GM21360 (cell line): ENCODE results near the gene ADAP1.

ENCODE experiments used
- ATAC-seq: cut with Tn5 transposase; IDR thresholded peaks from one replicate; pipeline ENCODE4 v1.9.1; 2021; ENCODE audit warnings: mild to moderate bottlenecking, moderate library complexity; ENCODE audit not compliant: unreplicated experiment

Gene ADAP1

GRCh38 chr7:869348-869747 is 85.1 kb downstream of the ADAP1 start:
- ATAC-seq: no peak

- no peak for ATAC-seq
Measured at GRCh38 chr7:868189-868486, 86.3 kb downstream of the ADAP1 start.

GRCh38 chr7:867406-868188 is 86.9 kb downstream of the ADAP1 start:
- no peak for ATAC-seq

GRCh38 chr7:867001-867405 is 87.5 kb downstream of the ADAP1 start:
- no peak for ATAC-seq

- no peak for ATAC-seq
Measured at GRCh38 chr7:865921-866320, 88.6 kb downstream of the ADAP1 start.

GRCh38 chr7:863106-863505 is 91.4 kb downstream of the ADAP1 start:
- no peak for ATAC-seq

GRCh38 chr7:862157-862556 is 92.3 kb downstream of the ADAP1 start:
- ATAC-seq: no peak

- no peak for ATAC-seq
Measured at GRCh38 chr7:861222-861621, 93.3 kb downstream of the ADAP1 start.

GRCh38 chr7:860149-860548 is 94.3 kb downstream of the ADAP1 start:
- no peak for ATAC-seq

GRCh38 chr7:859359-860030 is 95.0 kb downstream of the ADAP1 start:
- no peak for ATAC-seq

- no peak for ATAC-seq
Measured at GRCh38 chr7:857661-858060, 96.8 kb downstream of the ADAP1 start.

- no peak for ATAC-seq
Measured at GRCh38 chr7:856444-857095, 97.9 kb downstream of the ADAP1 start.

- no peak for ATAC-seq
Measured at GRCh38 chr7:855686-856369, 98.7 kb downstream of the ADAP1 start.

GRCh38 chr7:854118-854775 is 100.2 kb downstream of the ADAP1 start:
- ATAC-seq: no peak

GRCh38 chr7:853366-854117 is 100.9 kb downstream of the ADAP1 start:
- ATAC-seq: no peak

GRCh38 chr7:851204-851603 is 103.3 kb downstream of the ADAP1 start:
- no peak for ATAC-seq

- no peak for ATAC-seq
Measured at GRCh38 chr7:849781-850180, 104.7 kb downstream of the ADAP1 start.

GRCh38 chr7:849145-849544 is 105.3 kb downstream of the ADAP1 start:
- ATAC-seq: no peak
